AG04450 (cell line): ENCODE data around the gene VAMP4. TPM values are rescaled to one million over a fixed set of nuclear protein-coding genes. Genes with fewer than 3 reads are reported as not detected.
"Not testable (repeated sequence)": the region's sequence is repeated elsewhere in the genome, so short reads cannot be mapped to it uniquely, and the experiment has no call there.

ENCODE experiments used
- CTCF ChIA-PET: fragments of 300-600, 350-600 bp; formaldehyde crosslinking; extraction: SDS; loops from one replicate; lab custom pipeline; 2022; ENCODE audit warnings: antibody characterized with exemption, inconsistent platforms; lab: Charles Lee
- POLR2A ChIA-PET: fragments of 350-600 bp; formaldehyde crosslinking; extraction: SDS; loops from one replicate; lab custom pipeline; 2021; ENCODE audit warnings: antibody characterized with exemption, inconsistent platforms; lab: Yijun Ruan, JAX
- DNase-seq: peaks from one replicate; pipeline ENCODE4 v3.0.0-alpha.2; 2011; ENCODE audit warnings: low read depth, low spot score
- H3K27ac ChIP-seq: one replicate; pipeline ENCODE4 v1.5.1; 2012; ENCODE audit warnings: low read depth, low read length, control low read depth
- H3K27me3 ChIP-seq: one replicate; pipeline ENCODE4 v1.6.0; 2012; ENCODE audit warnings: low read length; ENCODE audit not compliant: control insufficient read depth, insufficient read depth
- H3K4me3 ChIP-seq: 2 replicates; pipeline ENCODE4 v1.5.1; 2011; ENCODE audit warnings: mild to moderate bottlenecking, low read depth, low read length, control low read depth
- H3K9me3 ChIP-seq: 2 replicates; pipeline ENCODE4 v1.5.1; 2012; ENCODE audit warnings: low read length; ENCODE audit not compliant: control insufficient read depth, insufficient read depth
- polyA plus RNA-seq: library from polyadenylated mRNA; depleted of rRNA; stranded (reverse); fragments of >200 nt; gene quantifications from 2 replicates; pipeline ENCODE4 v1.2.3, GENCODE V29; 2011
- TF ChIP-seq, protein P1 (sequence below): IDR thresholded peaks from 2 replicates; pipeline ENCODE4 v1.5.1; 2011; ENCODE audit warnings: low read depth, low read length, control low read depth, inconsistent platforms

The VAMP4 gene
- polyA plus RNA-seq, 1 experiment = 20.8 TPM

DNA sequence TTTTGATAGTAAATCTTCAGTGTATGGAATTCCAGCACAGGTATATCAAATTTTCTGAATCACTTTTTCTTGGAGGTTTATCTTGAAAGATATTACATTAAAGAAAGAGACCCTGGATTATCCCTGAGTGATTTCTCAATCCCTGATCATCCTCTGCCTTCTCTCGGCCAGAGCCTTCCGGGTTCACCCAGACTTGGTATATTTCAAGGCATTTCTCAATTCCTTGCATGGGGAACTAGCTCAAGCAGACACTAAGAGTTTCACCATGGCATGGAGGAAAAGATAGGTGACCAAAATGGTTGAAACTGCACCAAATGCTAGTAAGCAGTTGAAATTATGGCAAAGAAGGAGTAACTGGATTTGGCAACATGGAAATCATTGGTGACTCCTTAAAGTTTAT is 5.7 kb downstream of the VAMP4 start:
- no peak overlapping the region for H3K27ac ChIP-seq
- CTCF ChIA-PET = interaction anchor here (1.5 to 5.4 kb wide), 3 partner anchors 19 to 249 kb away, joined by 5 to 41 read pairs (median 12); no protein-coding TSS in a partner anchor
- no peaks in the 10 kb centered on the region for H3K27me3 ChIP-seq
- TF ChIP-seq, protein P1, sequence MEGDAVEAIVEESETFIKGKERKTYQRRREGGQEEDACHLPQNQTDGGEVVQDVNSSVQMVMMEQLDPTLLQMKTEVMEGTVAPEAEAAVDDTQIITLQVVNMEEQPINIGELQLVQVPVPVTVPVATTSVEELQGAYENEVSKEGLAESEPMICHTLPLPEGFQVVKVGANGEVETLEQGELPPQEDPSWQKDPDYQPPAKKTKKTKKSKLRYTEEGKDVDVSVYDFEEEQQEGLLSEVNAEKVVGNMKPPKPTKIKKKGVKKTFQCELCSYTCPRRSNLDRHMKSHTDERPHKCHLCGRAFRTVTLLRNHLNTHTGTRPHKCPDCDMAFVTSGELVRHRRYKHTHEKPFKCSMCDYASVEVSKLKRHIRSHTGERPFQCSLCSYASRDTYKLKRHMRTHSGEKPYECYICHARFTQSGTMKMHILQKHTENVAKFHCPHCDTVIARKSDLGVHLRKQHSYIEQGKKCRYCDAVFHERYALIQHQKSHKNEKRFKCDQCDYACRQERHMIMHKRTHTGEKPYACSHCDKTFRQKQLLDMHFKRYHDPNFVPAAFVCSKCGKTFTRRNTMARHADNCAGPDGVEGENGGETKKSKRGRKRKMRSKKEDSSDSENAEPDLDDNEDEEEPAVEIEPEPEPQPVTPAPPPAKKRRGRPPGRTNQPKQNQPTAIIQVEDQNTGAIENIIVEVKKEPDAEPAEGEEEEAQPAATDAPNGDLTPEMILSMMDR = no peak
- H3K9me3 ChIP-seq = no peaks in the 10 kb centered on the region
- H3K4me3 ChIP-seq = no peak overlapping the region
- DNase-seq = no peak
- POLR2A ChIA-PET = no interaction called here

DNA sequence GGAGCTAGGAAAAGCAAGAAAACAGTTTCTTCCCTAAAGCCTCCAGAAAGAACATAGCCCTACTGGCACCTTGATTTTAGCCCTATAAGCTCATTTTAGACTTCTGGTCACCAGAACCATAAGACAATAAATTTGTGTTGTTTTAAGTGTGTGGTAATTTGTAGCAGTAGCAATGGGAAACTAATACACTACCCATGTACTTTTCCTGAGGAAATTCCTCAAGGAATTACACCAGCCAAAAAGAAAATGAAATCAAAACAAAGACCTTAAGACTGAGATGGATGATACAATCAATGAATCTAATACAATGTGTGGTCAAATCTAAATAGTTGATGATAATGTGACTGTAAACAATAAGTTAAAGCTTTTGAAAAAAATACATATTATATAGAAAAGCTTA is 11.8 kb downstream of the VAMP4 start:
- ChIA-PET CTCF (interaction anchor here (1.0 to 2.8 kb wide), 4 partner anchors 11 to 84 kb away, joined by 3 to 15 read pairs (median 4); partner anchors contain the start of gene VAMP4), POLR2A (no interaction called here)
- Histone ChIP-seq H3K4me3 (no peak overlapping the region), H3K9me3 (no peaks in the 10 kb centered on the region), H3K27ac (no peak overlapping the region), H3K27me3 (no peaks in the 10 kb centered on the region)
- no peak for DNase-seq
- TF ChIP-seq, protein P1 = no peak

DNA sequence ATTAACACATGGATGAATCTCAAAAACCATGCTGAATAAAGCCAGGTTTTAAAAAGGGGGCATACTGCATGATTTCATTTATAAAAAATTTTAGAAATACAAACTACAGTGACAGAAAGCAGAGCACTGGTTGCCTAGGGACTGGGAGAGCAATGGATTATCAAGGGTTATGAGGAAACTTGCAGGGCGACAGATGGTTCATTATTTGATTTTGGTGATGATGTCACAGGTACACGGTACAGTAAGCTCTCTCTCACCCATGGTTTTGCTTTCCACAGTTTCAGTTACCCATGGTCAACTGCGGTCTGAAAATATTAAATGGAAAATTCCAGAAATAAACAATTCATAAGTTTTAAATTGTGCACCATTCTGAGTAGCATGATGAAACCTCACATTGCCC is 14.1 kb downstream of the VAMP4 start:
- Histone ChIP-seq H3K27ac (no peak overlapping the region), H3K9me3 (peaks cover 4% of the 10 kb centered on the region; the same call in 1 of the 2 replicates), H3K27me3 (no peaks in the 10 kb centered on the region), H3K4me3 (no peak overlapping the region)
- ChIA-PET POLR2A (interaction anchor here (0.7 kb wide), 1 partner anchor 476 kb away, joined by 3 read pairs; no protein-coding TSS in a partner anchor), CTCF (interaction anchor here (0.6 kb wide), 1 partner anchor 12 kb away, joined by 3 read pairs; no protein-coding TSS in a partner anchor)
- no peak for DNase-seq
- TF ChIP-seq, protein P1 = no peak

DNA sequence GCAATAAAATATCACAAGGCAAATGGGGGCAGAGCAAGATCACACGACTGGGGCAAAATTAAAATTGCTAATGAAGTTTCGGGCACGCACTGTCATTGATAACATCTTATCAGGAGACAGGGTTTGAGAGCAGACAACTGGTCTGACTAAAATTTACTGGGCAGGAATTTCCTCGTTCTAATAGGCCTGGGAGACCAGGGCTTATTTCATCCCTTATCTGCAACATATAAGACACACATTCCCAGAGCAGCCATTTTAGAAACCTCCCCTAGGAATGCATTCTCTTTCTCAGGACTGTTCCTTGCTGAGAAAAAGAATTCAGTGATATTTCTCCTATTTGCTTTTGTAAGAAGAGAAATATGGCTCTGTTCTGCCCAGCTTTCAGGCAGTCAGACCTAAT is 18.7 kb downstream of the VAMP4 start:
- H3K27ac ChIP-seq, POLR2A ChIA-PET, H3K4me3 ChIP-seq, DNase-seq, H3K9me3 ChIP-seq, H3K27me3 ChIP-seq, CTCF ChIA-PET: not testable (repeated sequence)

DNA sequence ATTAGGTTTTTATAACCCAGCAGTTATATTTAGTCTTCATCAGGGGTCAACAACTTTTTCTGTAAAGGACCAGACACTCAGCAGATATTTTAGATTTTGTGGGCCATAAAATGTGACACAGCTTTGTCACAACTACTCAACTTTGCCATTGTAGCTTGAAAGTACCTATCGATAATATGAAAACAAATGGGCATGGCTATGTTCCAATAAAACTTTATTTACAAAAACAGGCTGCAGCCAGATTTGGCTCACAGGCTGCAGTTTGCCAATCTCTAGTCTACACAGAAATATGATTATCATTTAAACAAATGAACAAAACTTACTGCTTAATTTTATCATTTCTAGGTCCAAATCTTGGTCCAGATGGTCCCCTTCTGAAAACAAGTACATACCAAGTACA is 23.0 kb downstream of the VAMP4 start:
- Histone ChIP-seq H3K27me3 (no peaks in the 10 kb centered on the region), H3K27ac (no peak overlapping the region), H3K4me3 (no peak overlapping the region), H3K9me3 (peaks cover 4% of the 10 kb centered on the region; the same call in 1 of the 2 replicates)
- TF ChIP-seq, protein P1 = no peak
- POLR2A ChIA-PET = no interaction called here
- CTCF ChIA-PET = interaction anchor here (0.6 to 4.7 kb wide), 6 partner anchors 20 to 266 kb away, joined by 3 to 101 read pairs (median 8); partner anchors contain the start of gene PRRC2C
- DNase-seq = no peak
